HepG2 (cell line): Measurements from ENCODE around the gene DMRTA2. TPM values are rescaled to one million over a fixed set of nuclear protein-coding genes. Genes with fewer than 3 reads are reported as not detected.

Experiments
- ATAC-seq: fragments of 200-7000 bp; cut with Tn5 transposase; 3 replicates; pipeline ENCODE4 v1.9.1; 2020; ENCODE audit warnings: mild to moderate bottlenecking, moderate library complexity
- BruUV-seq: library from RNA; stranded (reverse); fragments of 400-500 nt; replicated peaks from 2 replicates; lab custom pipeline; 2021; lab: Mats Ljungman, UMichigan
- CTCF ChIA-PET: fragments of 300-600 bp; formaldehyde crosslinking; extraction: SDS; loops from one replicate; lab custom pipeline; 2021; ENCODE audit warnings: low total read pairs, inconsistent platforms, low intra/inter-chr PET ratio; lab: Yijun Ruan, JAX
- POLR2A ChIA-PET: fragments of 350-600 bp; sonication (Branson Sonifier 250); formaldehyde crosslinking; loops from one replicate; lab custom pipeline; 2020; ENCODE audit warnings: antibody characterized with exemption, inconsistent platforms; lab: Yijun Ruan, JAX
- DNase-seq: peaks from one replicate; pipeline ENCODE4 v3.0.0-alpha.2; 2015; ENCODE audit warnings: low spot score
- FAIRE-seq: peaks from 3 replicates; lab custom pipeline; 2011; peaks lifted over from hg19 to GRCh38; lab: Jason Lieb, UNC
- H2AFZ ChIP-seq: one replicate; pipeline ENCODE4 v1.6.1; 2011; ENCODE audit warnings: low read length, inconsistent platforms
- H3K27ac ChIP-seq: fragments of 300-600 bp; 3 replicates; pipeline ENCODE4 v1.8.0; 2011; ENCODE audit warnings: mixed run types, mild to moderate bottlenecking, mixed read lengths, low read length, inconsistent platforms; ENCODE audit not compliant: insufficient read depth; ENCODE audit errors: extremely low read length
- H3K27me3 ChIP-seq, 2 experiments: fragments of 200-600 bp in 1 of 2; 2 replicates in 1 of 2; 3 replicates in 1 of 2; pipeline versions ENCODE4 v1.6.0 to v1.8.0; 2011; ENCODE audit warnings: low read length in 2 of 2, mild to moderate bottlenecking in 2 of 2, moderate library complexity in 2 of 2, inconsistent platforms in 1 of 2; ENCODE audit not compliant: insufficient read depth in 2 of 2, control insufficient read depth in 1 of 2
- H3K36me3 ChIP-seq, 2 experiments: fragments of 200-600 bp in 1 of 2; replicated peaks in 1 of 2; 2 replicates in 1 of 2; 3 replicates in 1 of 2; pipeline versions ENCODE4 v1.5.1 to v1.8.0; 2011; ENCODE audit warnings: low read length in 2 of 2, inconsistent platforms in 1 of 2; ENCODE audit not compliant: insufficient read depth in 2 of 2, control insufficient read depth in 1 of 2
- H3K4me1 ChIP-seq: 2 replicates; pipeline ENCODE4 v1.5.1; 2012; ENCODE audit warnings: low read length, inconsistent platforms; ENCODE audit not compliant: insufficient read depth
- H3K4me2 ChIP-seq: 2 replicates; pipeline ENCODE4 v1.6.0; 2011; ENCODE audit warnings: low read depth, low read length, inconsistent platforms
- H3K4me3 ChIP-seq, 3 experiments: fragments of 200-600 bp in 1 of 3; sonication (generic), shearing (Covaris generic) in 1 of 3; replicated peaks in 1 of 3; 2 replicates each; pipeline ENCODE4 v1.5.1; 2011 to 2016; ENCODE audit warnings: low read length in 3 of 3, inconsistent platforms in 2 of 3, low read depth in 2 of 3, mild to moderate bottlenecking in 2 of 3, control low read depth in 1 of 3, mixed read lengths in 1 of 3; ENCODE audit not compliant: insufficient read depth in 1 of 3
- H3K79me2 ChIP-seq: one replicate; pipeline ENCODE4 v1.6.1; 2011; ENCODE audit warnings: low read length, inconsistent platforms; ENCODE audit not compliant: insufficient read depth
- H3K9ac ChIP-seq: 2 replicates; pipeline ENCODE4 v1.6.0; 2011; ENCODE audit warnings: mild to moderate bottlenecking, low read depth, low read length, inconsistent platforms; ENCODE audit not compliant: insufficient read depth
- H3K9me3 ChIP-seq: 2 replicates; pipeline ENCODE4 v1.5.1; 2012; ENCODE audit warnings: mild to moderate bottlenecking, low read length
- H4K20me1 ChIP-seq: 2 replicates; pipeline ENCODE4 v1.6.0; 2011; ENCODE audit warnings: inconsistent platforms, mild to moderate bottlenecking, low read length, moderate library complexity; ENCODE audit not compliant: insufficient read depth
- BRCA1 ChIP-seq: sonication (generic); formaldehyde crosslinking; IDR thresholded peaks from 2 replicates; pipeline ENCODE4 v1.4.0; 2020; ENCODE audit warnings: missing genetic modification reagents
- DPF2 ChIP-seq: sonication (generic); formaldehyde crosslinking; IDR thresholded peaks from 2 replicates; pipeline ENCODE4 v1.4.0; 2020; ENCODE audit warnings: mild to moderate bottlenecking, low read depth, missing genetic modification reagents, borderline replicate concordance
- EZH2 ChIP-seq: conservative IDR thresholded peaks from 2 replicates; pipeline ENCODE4 v1.6.1; 2012; ENCODE audit warnings: mild to moderate bottlenecking, low read depth, low read length, moderate library complexity
- HMGXB4 ChIP-seq, 2 experiments: sonication (generic) in 1 of 2; formaldehyde crosslinking in 1 of 2; IDR thresholded peaks; 2 replicates each; pipeline versions ENCODE4 v1.4.0 to v1.6.1; 2018 to 2020; ENCODE audit warnings: missing genetic modification reagents in 2 of 2, borderline replicate concordance in 1 of 2, low read depth in 1 of 2, mild to moderate bottlenecking in 1 of 2, missing biosample characterization in 1 of 2
- POLR2AphosphoS5 ChIP-seq: IDR thresholded peaks from 2 replicates; pipeline ENCODE4 v1.6.1; 2012; ENCODE audit warnings: low read depth, low read length
- RXRA ChIP-seq: sonication (generic); formaldehyde crosslinking; IDR thresholded peaks from 2 replicates; pipeline ENCODE4 v1.5.1; 2020; ENCODE audit warnings: missing genetic modification reagents
- TP53 ChIP-seq: sonication (generic); formaldehyde crosslinking; conservative IDR thresholded peaks from 2 replicates; pipeline ENCODE4 v1.4.0; 2020; ENCODE audit warnings: missing genetic modification reagents
- ZMAT3 ChIP-seq: sonication (generic); formaldehyde crosslinking; conservative IDR thresholded peaks from 2 replicates; pipeline ENCODE4 v1.7.0; 2021; ENCODE audit warnings: missing genetic modification reagents
- ZNF605 ChIP-seq: sonication (generic); formaldehyde crosslinking; IDR thresholded peaks from 2 replicates; pipeline ENCODE4 v1.8.0; 2022; ENCODE audit warnings: mild to moderate bottlenecking, missing genetic modification reagents
- WGBS: methylation state at CpG from one replicate; pipeline ENCODE4 v1.1.6; 2017; ENCODE audit warnings: low lambda C conversion rate; 5-methylcytosine and 5-hydroxymethylcytosine counted together
- in situ Hi-C: cut with HindIII; loops from 2 replicates; pipeline ENCODE4 v1.10.0; 2017; ENCODE audit warnings: low pct_unique_long_range_greater_than_20kb; ENCODE audit not compliant: extremely low pct_ligation_motif_present
- intact Hi-C: fragments of 100-400 bp; cut with micrococcal nuclease; formaldehyde crosslinking; loops from one replicate; pipeline ENCODE4 v1.10.0; 2022; ENCODE audit not compliant: unreplicated experiment
- polyA plus RNA-seq, 8 experiments: library from polyadenylated mRNA; depleted of rRNA in 3 of 8; stranded (reverse) in 7 of 8; unstranded in 1 of 8; fragments of >200 nt; fragmentation: Illumina TruSeq in 4 of 8; extraction: Trizol in 4 of 8; gene quantifications; 2 replicates each; pipeline versions ENCODE4 v1.2.1 to v1.2.3, GENCODE V29; 2011 to 2016; ENCODE audit warnings: low read depth in 4 of 8, missing spikeins in 1 of 8, mixed read lengths in 1 of 8; ENCODE audit not compliant: insufficient read depth in 1 of 8
- total RNA-seq, 5 experiments: library from RNA; depleted of rRNA; stranded (reverse); fragments of >200 nt; fragmentation: Illumina TruSeq; extraction: Trizol; gene quantifications; 2 replicates each; pipeline ENCODE4 v1.2.3, GENCODE V29; 2016; ENCODE audit warnings: low read depth in 1 of 5

DMRTA2 gene
- total and polyA plus RNA-seq, 2 of the 13 experiments (the other 11 are each of a cell fraction or from before 2014, with no cell fraction given): not detected

GRCh38 chr1:50427818-50428779, 4.9 kb upstream of the DMRTA2 start (continued):
- TF ChIP-seq HMGXB4 (CRISPR knock-in tag; IDR thresholded peaks at IDR 0.05; ENCODE audit: borderline replicate concordance in 1 of 2, low read depth in 1 of 2) (no peak), RXRA (CRISPR knock-in tag) (no peak), POLR2AphosphoS5 (no peak), DPF2 (no peak), ZMAT3 (no peak), ZNF605 (no peak), BRCA1 (CRISPR knock-in tag) (no peak)

GRCh38 chr1:50427086-50427817, 4.0 kb upstream of the DMRTA2 start:
- ChIA-PET POLR2A (no interaction called here), CTCF (no interaction called here)
- ATAC-seq (peak; percentile 33), FAIRE-seq (no peak), DNase-seq (no peak)
- H3K79me2 ChIP-seq: no peaks in the 10 kb centered on the region
- TF ChIP-seq EZH2: peak; percentile 80; the same call in 1 of the 2 replicates
- TF ChIP-seq TP53 (CRISPR knock-in tag): no peak
- H3K4me1 ChIP-seq: peaks cover 14% of the 10 kb centered on the region; the same call in 1 of the 2 replicates
- BruUV-seq: no TSS peak
- no peak overlapping the region for H3K9ac ChIP-seq
- intact Hi-C loops: no loop called here
- H2AFZ ChIP-seq: no peak overlapping the region
- no peaks in the 10 kb centered on the region; a peak in 1 of 5 replicates for H3K36me3 ChIP-seq
- H3K4me2 ChIP-seq: 0 out of 2 replicates have a peak overlapping the region, but pooled peaks have one; percentile 15
- no peaks in the 10 kb centered on the region for H4K20me1 ChIP-seq
- in situ Hi-C loops: no loop called here
- H3K27ac ChIP-seq: no peak overlapping the region
- no peaks in the 10 kb centered on the region for H3K9me3 ChIP-seq
- WGBS: 28% methylated on average over 31 of the region's 44 CpGs
- H3K4me3 ChIP-seq: no peak overlapping the region
- H3K27me3 ChIP-seq: peaks cover 13 to 81% of the 10 kb centered on the region in 2 experiments
